Upper lobe of left lung (tissue), 6 donors: Measurements from ENCODE around the gene ZNF101. TPM values are rescaled to one million over a fixed set of nuclear protein-coding genes. Genes with fewer than 3 reads are reported as not detected.
A peak's percentile ranks its signal among the peaks of the same experiment; 100 is the strongest.

Experiments used
- ATAC-seq, 2 donors: fragments of 200-7000 bp; cut with Tn5 transposase; one replicate each; pipeline ENCODE4 v1.9.1; 2022; ENCODE audit warnings: mild to moderate bottlenecking in 2 of 2, moderate library complexity in 2 of 2; ENCODE audit not compliant: low FRiP score in 2 of 2
- DNase-seq, 2 donors: peaks; one replicate each; pipeline ENCODE4 v3.0.0-alpha.2; 2019 to 2020
- H3K27ac ChIP-seq, 4 donors: fragments of 200-600 bp; sonication (generic); one replicate each; pipeline ENCODE4 v1.5.1; 2016 to 2019
- H3K27me3 ChIP-seq, 4 donors: fragments of 200-600 bp; sonication (generic); one replicate each; pipeline ENCODE4 v1.5.1; 2017 to 2019
- H3K36me3 ChIP-seq, 4 donors: fragments of 200-600 bp; sonication (generic); one replicate each; pipeline ENCODE4 v1.5.1; 2016 to 2019
- H3K4me1 ChIP-seq, 4 donors: fragments of 200-600 bp; sonication (generic); one replicate each; pipeline ENCODE4 v1.5.1; 2018 to 2019
- H3K4me3 ChIP-seq, 4 donors: fragments of 200-600 bp; sonication (generic); one replicate each; pipeline ENCODE4 v1.5.1; 2017 to 2019; ENCODE audit warnings: mild to moderate bottlenecking in 2 of 4, moderate library complexity in 1 of 4
- H3K9me3 ChIP-seq, 4 donors: fragments of 200-600 bp; sonication (generic); one replicate each; pipeline ENCODE4 v1.5.1; 2018 to 2019
- EP300 ChIP-seq, 4 donors: sonication (generic); formaldehyde crosslinking; IDR thresholded peaks; one replicate each; pipeline ENCODE4 v1.5.1; 2017; ENCODE audit warnings: antibody characterized with exemption in 4 of 4, control low read depth in 2 of 4
- POLR2A ChIP-seq, 4 donors: fragments of 450-650 bp; IDR thresholded peaks; one replicate each; pipeline ENCODE4 v1.5.1; 2016 to 2017; ENCODE audit warnings: antibody characterized with exemption in 4 of 4, mild to moderate bottlenecking in 2 of 4
- POLR2AphosphoS5 ChIP-seq, 2 donors: sonication (generic); formaldehyde crosslinking; IDR thresholded peaks; one replicate each; pipeline ENCODE4 v1.5.1; 2017; ENCODE audit warnings: antibody characterized with exemption in 2 of 2
- WGBS, 2 donors: methylation state at CpG; one replicate each; pipeline ENCODE4 v1.1.5; 2017 to 2018; 5-methylcytosine and 5-hydroxymethylcytosine counted together
- total RNA-seq, 6 donors: library from RNA; depleted of rRNA in 4 of 6; stranded (reverse); fragments of >200 nt in 4 of 6; gene quantifications; one replicate each; pipeline versions ENCODE4 v1.1.0 to v1.2.1, GENCODE V29; 2016 to 2021
- TF ChIP-seq, protein P1 (sequence below), 6 experiments: fragments of 450-650 bp in 4 of 6; fragments of 200-600 bp in 2 of 6; sonication (generic) in 2 of 6; IDR thresholded peaks; one replicate each; pipeline ENCODE4 v1.5.1; 2016 to 2019; ENCODE audit warnings: antibody characterized with exemption in 6 of 6
- donor health status: DM: no; HTN: no; CAD: no; lungs with moderate emphysema.
- donor health status: DM: no; HTN: yes; CAD: no; lungs with severe emphysema.

Gene ZNF101
- total RNA-seq, 6 donors from 2014 or later: 3.4 to 16.1 (median 11.1) TPM

DNA sequence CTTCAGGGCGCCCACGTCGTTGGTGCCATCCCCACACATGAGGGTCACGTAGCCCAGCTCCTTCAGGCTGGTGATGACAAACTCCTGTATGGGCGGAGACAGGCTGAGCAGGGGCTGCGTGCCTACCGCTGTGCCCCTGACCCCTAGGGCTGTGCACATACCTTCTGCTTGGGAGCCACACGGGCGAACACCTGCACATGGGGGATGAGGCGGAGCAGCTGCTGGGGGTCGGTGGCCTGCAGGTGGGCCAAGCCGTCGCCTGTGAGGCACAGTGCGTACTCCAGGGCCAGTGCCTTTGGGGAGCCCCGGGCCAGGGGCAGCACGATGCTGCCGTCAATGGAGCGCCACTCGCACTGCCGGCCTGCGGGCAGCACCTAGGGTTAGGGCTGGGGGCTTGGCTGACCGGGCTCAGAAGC is 19.1 kb upstream of the ZNF101 start:
- Histone ChIP-seq H3K4me3 (no peak overlapping the region), H3K27me3 (no peaks in the 10 kb centered on the region), H3K9me3 (no peaks in the 10 kb centered on the region), H3K4me1 (no peaks in the 10 kb centered on the region), H3K36me3 (peaks cover 41 to 93% (median 89%) of the 10 kb centered on the region in 4 donors), H3K27ac (no peak overlapping the region)
- no peak for ATAC-seq
- WGBS, 2 donors: 92 to 96% methylated on average over 19 to 20 of the region's 22 CpGs
- peak in 1 of 2 donors; percentile 74 for DNase-seq
- TF ChIP-seq EP300 (IDR thresholded peaks at IDR 0.05) (no peak), POLR2A (IDR thresholded peaks at IDR 0.05) (no peak), POLR2AphosphoS5 (IDR thresholded peaks at IDR 0.05) (no peak)
- TF ChIP-seq, protein P1, sequence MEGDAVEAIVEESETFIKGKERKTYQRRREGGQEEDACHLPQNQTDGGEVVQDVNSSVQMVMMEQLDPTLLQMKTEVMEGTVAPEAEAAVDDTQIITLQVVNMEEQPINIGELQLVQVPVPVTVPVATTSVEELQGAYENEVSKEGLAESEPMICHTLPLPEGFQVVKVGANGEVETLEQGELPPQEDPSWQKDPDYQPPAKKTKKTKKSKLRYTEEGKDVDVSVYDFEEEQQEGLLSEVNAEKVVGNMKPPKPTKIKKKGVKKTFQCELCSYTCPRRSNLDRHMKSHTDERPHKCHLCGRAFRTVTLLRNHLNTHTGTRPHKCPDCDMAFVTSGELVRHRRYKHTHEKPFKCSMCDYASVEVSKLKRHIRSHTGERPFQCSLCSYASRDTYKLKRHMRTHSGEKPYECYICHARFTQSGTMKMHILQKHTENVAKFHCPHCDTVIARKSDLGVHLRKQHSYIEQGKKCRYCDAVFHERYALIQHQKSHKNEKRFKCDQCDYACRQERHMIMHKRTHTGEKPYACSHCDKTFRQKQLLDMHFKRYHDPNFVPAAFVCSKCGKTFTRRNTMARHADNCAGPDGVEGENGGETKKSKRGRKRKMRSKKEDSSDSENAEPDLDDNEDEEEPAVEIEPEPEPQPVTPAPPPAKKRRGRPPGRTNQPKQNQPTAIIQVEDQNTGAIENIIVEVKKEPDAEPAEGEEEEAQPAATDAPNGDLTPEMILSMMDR (IDR thresholded peaks at IDR 0.05): no peak

DNA sequence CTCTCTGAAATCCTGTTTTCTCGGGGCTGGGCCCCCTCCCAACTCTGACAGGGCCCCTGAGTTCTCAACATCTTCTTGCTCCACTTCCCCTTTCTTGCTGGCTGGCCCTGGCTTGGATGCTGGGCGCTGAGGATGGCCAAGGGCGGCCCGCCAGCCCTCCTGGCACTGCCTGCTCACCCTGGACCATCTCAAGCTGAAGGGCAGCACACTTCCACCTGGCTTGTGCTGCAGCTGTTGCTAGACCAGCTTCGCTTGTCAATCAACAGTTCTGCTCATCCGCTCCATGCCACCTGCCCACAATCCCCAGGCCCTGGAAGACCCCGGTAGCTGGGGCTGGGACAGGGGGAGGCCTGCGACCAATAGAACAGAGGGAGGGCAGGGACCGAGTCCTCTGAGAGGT is 18.3 kb upstream of the ZNF101 start:
- no peaks in the 10 kb centered on the region for H3K27me3 ChIP-seq
- H3K4me3 ChIP-seq: no peak overlapping the region
- TF ChIP-seq, protein P1 (IDR thresholded peaks at IDR 0.05): no peak
- TF ChIP-seq EP300 (IDR thresholded peaks at IDR 0.05): no peak
- TF ChIP-seq POLR2A (IDR thresholded peaks at IDR 0.05): no peak
- TF ChIP-seq POLR2AphosphoS5 (IDR thresholded peaks at IDR 0.05): no peak
- H3K4me1 ChIP-seq: no peaks in the 10 kb centered on the region
- ATAC-seq (no peak), DNase-seq (peak in 1 of 2 donors; percentile 59)
- no peaks in the 10 kb centered on the region for H3K9me3 ChIP-seq
- 88 to 92% methylated on average over 5 to 7 of the region's 9 CpGs for WGBS, 2 donors
- H3K36me3 ChIP-seq: peaks cover 45 to 95% (median 91%) of the 10 kb centered on the region in 4 donors
- no peak overlapping the region for H3K27ac ChIP-seq

DNA sequence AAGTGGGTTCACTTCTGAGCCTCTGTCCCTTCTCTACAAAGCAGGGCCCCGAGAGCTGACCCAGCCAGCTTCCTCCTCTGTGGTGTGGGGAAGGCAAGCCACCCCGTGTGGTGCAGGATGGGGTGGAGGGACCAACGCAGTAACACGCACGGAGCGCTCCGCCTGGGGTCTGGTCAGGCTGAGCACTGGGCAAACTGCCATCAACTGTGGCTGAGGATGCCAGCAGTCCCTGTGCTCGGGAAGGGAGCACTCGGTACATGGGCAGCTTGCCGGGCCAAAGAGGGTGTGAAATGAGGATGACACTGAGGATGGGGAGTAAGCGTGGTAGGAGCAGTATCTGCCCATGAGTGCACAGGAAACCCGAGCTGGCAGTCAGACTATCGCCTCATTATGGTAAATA is 17.6 kb upstream of the ZNF101 start:
- no peak overlapping the region for H3K4me3 ChIP-seq

DNA sequence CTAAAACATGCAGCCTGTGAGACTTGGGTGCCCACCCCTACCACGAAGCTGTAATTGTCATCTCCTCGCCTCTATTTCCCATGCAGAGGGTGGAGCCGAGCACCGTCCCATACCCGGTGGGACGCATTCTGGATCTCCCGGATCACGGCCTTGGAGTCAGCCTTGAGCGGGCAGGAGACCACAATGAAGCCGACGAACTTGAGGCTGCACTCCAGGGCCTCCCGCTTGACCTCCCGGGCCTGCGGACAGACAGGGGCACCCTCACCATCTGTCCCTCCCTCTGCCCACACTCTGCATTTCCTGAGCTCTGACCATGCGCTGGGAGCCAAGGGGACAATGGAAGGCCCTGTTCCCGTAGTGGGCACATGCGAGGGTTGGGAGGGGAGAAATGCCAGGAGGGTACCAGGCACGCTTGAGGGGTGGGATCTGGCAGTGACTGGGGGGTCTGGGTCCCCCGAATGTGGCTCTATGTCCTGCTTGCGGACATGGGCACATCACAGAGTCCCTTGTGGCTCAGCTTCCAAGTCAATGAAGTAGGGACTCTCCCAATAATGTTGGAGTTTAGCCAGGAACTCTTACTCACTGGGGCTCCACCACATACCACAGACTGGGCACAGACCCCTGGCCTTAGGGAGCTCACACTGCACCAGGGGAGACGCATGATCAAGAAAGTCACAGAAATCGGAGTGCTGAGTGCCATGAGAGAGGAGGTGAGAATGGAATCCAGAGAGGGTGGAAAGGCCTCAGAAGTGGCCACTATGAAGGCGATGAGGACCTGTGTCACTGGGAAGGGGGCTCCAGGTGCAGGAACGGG is 15.9 kb upstream of the ZNF101 start:
- no peak overlapping the region for H3K4me3 ChIP-seq
- WGBS, 2 donors: 94 to 99% methylated on average over 17 to 24 of the region's 24 CpGs
- no peaks in the 10 kb centered on the region for H3K9me3 ChIP-seq
- peaks cover 45 to 95% (median 91%) of the 10 kb centered on the region in 4 donors for H3K36me3 ChIP-seq
- no peaks in the 10 kb centered on the region for H3K4me1 ChIP-seq
- ATAC-seq (no peak), DNase-seq (peak in 1 of 2 donors; percentile 56)
- H3K27me3 ChIP-seq: no peaks in the 10 kb centered on the region
- TF ChIP-seq, protein P1 (IDR thresholded peaks at IDR 0.05): no peak
- TF ChIP-seq EP300 (IDR thresholded peaks at IDR 0.05): no peak
- no peak for TF ChIP-seq POLR2AphosphoS5 (IDR thresholded peaks at IDR 0.05)
- no peak for TF ChIP-seq POLR2A (IDR thresholded peaks at IDR 0.05)
- no peak overlapping the region for H3K27ac ChIP-seq

More for the DNA sequence above, 17.6 kb upstream of the ZNF101 start:
- Histone ChIP-seq H3K27ac (no peak overlapping the region), H3K36me3 (peaks cover 48 to 95% (median 91%) of the 10 kb centered on the region in 4 donors), H3K27me3 (no peaks in the 10 kb centered on the region), H3K4me1 (no peaks in the 10 kb centered on the region), H3K9me3 (no peaks in the 10 kb centered on the region)
- DNase-seq (peak in 1 of 2 donors; percentile 45), ATAC-seq (no peak)
- TF ChIP-seq EP300 (IDR thresholded peaks at IDR 0.05) (no peak), POLR2A (IDR thresholded peaks at IDR 0.05) (no peak), POLR2AphosphoS5 (IDR thresholded peaks at IDR 0.05) (no peak)
- TF ChIP-seq, protein P1 (IDR thresholded peaks at IDR 0.05): no peak
- 78 to 82% methylated on average over 11 to 13 of the region's 13 CpGs for WGBS, 2 donors
